IMR-90 (cell line): ENCODE results near the gene ARMC6. TPM values are rescaled to one million over a fixed set of nuclear protein-coding genes. Genes with fewer than 3 reads are reported as not detected.

ENCODE experiments used
- ATAC-seq: fragments of 200-7000 bp; cut with Tn5 transposase; 2 replicates; pipeline ENCODE4 v1.9.1; 2020; ENCODE audit warnings: low read depth, mild to moderate bottlenecking, moderate library complexity
- BruUV-seq: library from RNA; stranded (reverse); fragments of 400-500 nt; replicated peaks from 2 replicates; lab custom pipeline; 2021; lab: Mats Ljungman, UMichigan
- CTCF ChIA-PET: fragments of 300-600 bp; formaldehyde crosslinking; extraction: SDS; loops from one replicate; lab custom pipeline; 2021; ENCODE audit warnings: antibody characterized with exemption; lab: Yijun Ruan, JAX
- POLR2A ChIA-PET: fragments of 300-600 bp; sonication (Branson Sonifier 250); formaldehyde crosslinking; loops from one replicate; lab custom pipeline; 2022; ENCODE audit warnings: antibody characterized with exemption; ENCODE audit not compliant: unreplicated experiment; lab: Charles Lee
- DNase-seq: peaks from one replicate; pipeline ENCODE4 v3.0.0; 2013
- H2AFZ ChIP-seq: replicated peaks from 2 replicates; pipeline ENCODE3; 2013; ENCODE audit warnings: low read length, mild to moderate bottlenecking; ENCODE audit not compliant: poor library complexity
- H2AK5ac ChIP-seq: 2 replicates; pipeline ENCODE4 v1.6.1; 2013; ENCODE audit warnings: low read depth, low read length, inconsistent platforms
- H2AK9ac ChIP-seq: replicated peaks from 2 replicates; pipeline ENCODE3; 2013; ENCODE audit warnings: mild to moderate bottlenecking, low read depth, low read length, moderate library complexity; ENCODE audit not compliant: poor library complexity
- H2BK120ac ChIP-seq: 2 replicates; pipeline ENCODE4 v1.6.1; 2013; ENCODE audit warnings: low read depth, low read length, inconsistent platforms
- H2BK15ac ChIP-seq: 3 replicates; pipeline ENCODE4 v1.6.1; 2013; ENCODE audit warnings: low read depth, low read length, inconsistent platforms
- H2BK20ac ChIP-seq: 2 replicates; pipeline ENCODE4 v1.6.1; 2013; ENCODE audit warnings: low read depth, mild to moderate bottlenecking, inconsistent platforms, low read length, moderate library complexity
- H2BK5ac ChIP-seq: 2 replicates; pipeline ENCODE4 v1.6.1; 2013; ENCODE audit warnings: mild to moderate bottlenecking, low read depth, low read length, inconsistent platforms; ENCODE audit not compliant: poor library complexity, severe bottlenecking
- H3K14ac ChIP-seq: replicated peaks from 2 replicates; pipeline ENCODE4 v1.6.1; 2013; ENCODE audit warnings: low read depth, low read length, inconsistent platforms
- H3K18ac ChIP-seq: 2 replicates; pipeline ENCODE4 v1.6.1; 2013; ENCODE audit warnings: low read depth, low read length, control low read depth
- H3K23ac ChIP-seq: 2 replicates; pipeline ENCODE4 v1.6.1; 2013; ENCODE audit warnings: low read depth, low read length, inconsistent platforms
- H3K27ac ChIP-seq: 2 replicates; pipeline ENCODE4 v1.5.1; 2013; ENCODE audit warnings: mild to moderate bottlenecking, control low read depth, low read length; ENCODE audit not compliant: insufficient read depth
- H3K27me3 ChIP-seq: 2 replicates; pipeline ENCODE4 v1.6.1; 2013; ENCODE audit warnings: low read length; ENCODE audit not compliant: control insufficient read depth, insufficient read depth
- H3K36me3 ChIP-seq: 2 replicates; pipeline ENCODE4 v1.6.1; 2013; ENCODE audit warnings: low read length, mixed read lengths; ENCODE audit not compliant: control insufficient read depth, insufficient read depth
- H3K4ac ChIP-seq: 2 replicates; pipeline ENCODE4 v1.6.1; 2013; ENCODE audit warnings: low read depth, low read length, inconsistent platforms
- H3K4me1 ChIP-seq: 2 replicates; pipeline ENCODE4 v1.6.1; 2013; ENCODE audit warnings: low read length, mixed read lengths; ENCODE audit not compliant: control insufficient read depth, insufficient read depth
- H3K4me2 ChIP-seq: 2 replicates; pipeline ENCODE4 v1.6.1; 2013; ENCODE audit warnings: low read depth, mild to moderate bottlenecking, control low read depth, low read length, moderate library complexity
- H3K4me3 ChIP-seq: 2 replicates; pipeline ENCODE4 v1.5.1; 2013; ENCODE audit warnings: low read depth, mild to moderate bottlenecking, control low read depth, low read length, moderate library complexity; ENCODE audit not compliant: insufficient read depth
- H3K56ac ChIP-seq: 2 replicates; pipeline ENCODE4 v1.6.1; 2013; ENCODE audit warnings: low read length, inconsistent platforms; ENCODE audit not compliant: insufficient read depth; ENCODE audit errors: extremely low read depth
- H3K79me1 ChIP-seq, 2 experiments: 2 replicates each; pipeline ENCODE4 v1.6.1; 2013; ENCODE audit warnings: low read length in 2 of 2, inconsistent platforms in 1 of 2, low read depth in 1 of 2
- H3K9ac ChIP-seq: 2 replicates; pipeline ENCODE4 v1.6.1; 2013; ENCODE audit warnings: low read depth, low read length, control low read depth
- H3K9me1 ChIP-seq: 2 replicates; pipeline ENCODE4 v1.6.1; 2013; ENCODE audit warnings: low read length, inconsistent platforms; ENCODE audit not compliant: insufficient read depth
- H3K9me3 ChIP-seq: 2 replicates; pipeline ENCODE4 v1.6.1; 2013; ENCODE audit warnings: low read length; ENCODE audit not compliant: control insufficient read depth, insufficient read depth
- H4K20me1 ChIP-seq: 2 replicates; pipeline ENCODE4 v1.6.1; 2013; ENCODE audit warnings: low read length, inconsistent platforms; ENCODE audit not compliant: insufficient read depth
- H4K5ac ChIP-seq: 2 replicates; pipeline ENCODE4 v1.6.1; 2013; ENCODE audit warnings: mild to moderate bottlenecking, low read depth, low read length, control low read depth
- H4K8ac ChIP-seq, 2 experiments: 2 replicates each; pipeline ENCODE4 v1.6.1; 2013; ENCODE audit warnings: low read depth in 2 of 2, low read length in 2 of 2, control low read depth in 1 of 2, inconsistent platforms in 1 of 2
- H4K91ac ChIP-seq: 2 replicates; pipeline ENCODE4 v1.6.1; 2013; ENCODE audit warnings: low read depth, low read length, inconsistent platforms; ENCODE audit not compliant: insufficient read depth
- BHLHE40 ChIP-seq: fragments of 150-350 bp; IDR thresholded peaks from 2 replicates; pipeline ENCODE4 v1.6.1; 2016; ENCODE audit warnings: mild to moderate bottlenecking, low read depth, low read length
- CEBPB ChIP-seq: IDR thresholded peaks from 2 replicates; pipeline ENCODE4 v1.6.1; 2012; ENCODE audit warnings: low read depth, low read length, improper control_type of control experiment
- CHD1 ChIP-seq: IDR thresholded peaks from 2 replicates; pipeline ENCODE4 v1.6.1; 2012; ENCODE audit warnings: low read depth, low read length, improper control_type of control experiment
- CTCF ChIP-seq: conservative IDR thresholded peaks from 2 replicates; pipeline ENCODE4 v1.5.1; 2012; ENCODE audit warnings: mild to moderate bottlenecking, low read depth, low read length, improper control_type of control experiment
- ELK1 ChIP-seq: fragments of 150-350 bp; IDR thresholded peaks from 2 replicates; pipeline ENCODE4 v1.6.1; 2016; ENCODE audit warnings: low read depth, mild to moderate bottlenecking, low read length, moderate library complexity, borderline replicate concordance
- FOS ChIP-seq: fragments of 150-350 bp; IDR thresholded peaks from 2 replicates; pipeline ENCODE4 v1.6.1; 2016; ENCODE audit warnings: low read depth, low read length
- MAFK ChIP-seq: IDR thresholded peaks from 2 replicates; pipeline ENCODE4 v1.6.1; 2012; ENCODE audit warnings: low read depth, low read length, improper control_type of control experiment
- MAZ ChIP-seq: IDR thresholded peaks from 2 replicates; pipeline ENCODE4 v1.6.1; 2012; ENCODE audit warnings: low read depth, mild to moderate bottlenecking, low read length, improper control_type of control experiment, moderate library complexity, borderline replicate concordance
- MXI1 ChIP-seq: IDR thresholded peaks from 2 replicates; pipeline ENCODE4 v1.6.1; 2012; ENCODE audit warnings: low read depth, mild to moderate bottlenecking, low read length, moderate library complexity, borderline replicate concordance
- NFE2L2 ChIP-seq: fragments of 150-350 bp; IDR thresholded peaks from 2 replicates; pipeline ENCODE4 v1.6.1; 2016; ENCODE audit warnings: low read depth, mild to moderate bottlenecking, low read length
- POLR2A ChIP-seq: IDR thresholded peaks from 2 replicates; pipeline ENCODE4 v1.6.1; 2012; ENCODE audit warnings: mild to moderate bottlenecking, low read depth, low read length
- RAD21 ChIP-seq: IDR thresholded peaks from 2 replicates; pipeline ENCODE4 v1.6.1; 2012; ENCODE audit warnings: low read length, improper control_type of control experiment
- RCOR1 ChIP-seq: IDR thresholded peaks from 2 replicates; pipeline ENCODE4 v1.6.1; 2012; ENCODE audit warnings: mild to moderate bottlenecking, low read length, improper control_type of control experiment; ENCODE audit not compliant: insufficient replicate concordance
- RFX5 ChIP-seq: IDR thresholded peaks from 2 replicates; pipeline ENCODE4 v1.8.0; 2012; ENCODE audit warnings: low read depth, mild to moderate bottlenecking, low read length, moderate library complexity
- SMC3 ChIP-seq: fragments of 150-350 bp; IDR thresholded peaks from 2 replicates; pipeline ENCODE4 v1.6.1; 2016; ENCODE audit warnings: low read depth, mild to moderate bottlenecking, antibody characterized with exemption, low read length, moderate library complexity
- USF2 ChIP-seq: fragments of 150-350 bp; IDR thresholded peaks from 2 replicates; pipeline ENCODE4 v1.6.1; 2017; ENCODE audit warnings: mild to moderate bottlenecking, antibody characterized with exemption, low read length, low read depth
- WGBS, 2 experiments: methylation state at CpG; one replicate each; pipeline versions ENCODE4 v1.1.5 to v1.1.7; 2013; ENCODE audit warnings: missing lambda C conversion rate in 2 of 2; ENCODE audit not compliant: insufficient read length in 1 of 2; ENCODE audit errors: extremely low coverage in 2 of 2; 5-methylcytosine and 5-hydroxymethylcytosine counted together
- dilution Hi-C: fragments of 300-500 bp; cut with HindIII; formaldehyde crosslinking; loops from one replicate; pipeline ENCODE4 v1.14.3; 2018; ENCODE audit warnings: low sequenced_read_pairs; ENCODE audit not compliant: unreplicated experiment
- in situ Hi-C: fragments of 300-500 bp; cut with MboI; formaldehyde crosslinking; loops from 3 replicates; pipeline ENCODE4 v1.14.3; 2019; ENCODE audit warnings: low sequenced_read_pairs, inconsistent platforms, mixed read lengths
- intact Hi-C: fragments of 100-400 bp; cut with micrococcal nuclease; formaldehyde crosslinking; loops from 2 replicates; pipeline ENCODE4 v1.10.0; 2022
- polyA plus RNA-seq, 3 experiments: library from polyadenylated mRNA; depleted of rRNA; stranded (reverse); fragments of >200 nt; gene quantifications; 2 replicates each; pipeline ENCODE4 v1.2.3, GENCODE V29; 2012; ENCODE audit warnings: low replicate concordance in 1 of 3
- total RNA-seq: library from RNA; depleted of rRNA; stranded (reverse); fragments of >200 nt; gene quantifications from 2 replicates; pipeline ENCODE4 v1.2.3, GENCODE V29; 2012

The ARMC6 gene
- total and polyA plus RNA-seq, 2 of the 4 experiments (the other 2 are of a cell fraction): 41.5 to 52.7 TPM

GRCh38 chr19:19057720-19058119 lies 24.3 kb downstream of the ARMC6 start:
- POLR2A ChIA-PET: no interaction called here
- in situ Hi-C loops: no loop called here
- no peak overlapping the region for H4K5ac ChIP-seq

More at GRCh38 chr19:19057720-19058119, 24.3 kb downstream of the ARMC6 start:
- Histone ChIP-seq H3K56ac (no peak overlapping the region), H3K9me1 (peaks cover 9% of the 10 kb centered on the region), H2BK5ac (no peak overlapping the region), H4K91ac (no peak overlapping the region), H2BK15ac (no peak overlapping the region), H2AK9ac (no peak overlapping the region), H3K36me3 (peaks cover 44% of the 10 kb centered on the region), H3K23ac (no peak overlapping the region), H3K4me2 (no peak overlapping the region), H3K27ac (no peak overlapping the region), H3K4me3 (no peak overlapping the region), H3K18ac (no peak overlapping the region), H3K9me3 (no peaks in the 10 kb centered on the region), H2AK5ac (no peak overlapping the region), H3K4ac (no peak overlapping the region), H2AFZ (no peak overlapping the region), H3K27me3 (no peaks in the 10 kb centered on the region), H3K9ac (no peak overlapping the region), H3K14ac (no peak overlapping the region), H4K20me1 (0 out of 2 replicates have a peak, but pooled peaks cover 6% of the 10 kb centered on the region), H3K4me1 (peaks cover 4% of the 10 kb centered on the region), H2BK120ac (no peak overlapping the region), H4K8ac (no peak overlapping the region), H3K79me1 (peaks cover 0 to 5% of the 10 kb centered on the region in 2 experiments; a peak in 1 of 4 replicates), H2BK20ac (no peak overlapping the region)
- dilution Hi-C loops (no loop called here), intact Hi-C loops (no loop called here)
- WGBS, 2 experiments: 94% methylated on average over 3 of the region's 7 CpGs; no CpG with 5 or more reads in 1 of the 2 experiments
- DNase-seq (no peak), ATAC-seq (no peak)
- CTCF ChIA-PET: no interaction called here
- TF ChIP-seq USF2 (no peak), NFE2L2 (no peak), SMC3 (no peak), RAD21 (no peak), MAZ (no peak), RFX5 (no peak), CHD1 (no peak), POLR2A (no peak), ELK1 (no peak), FOS (no peak), CTCF (no peak), MXI1 (no peak), BHLHE40 (no peak), RCOR1 (no peak), CEBPB (no peak), MAFK (no peak)
- BruUV-seq: no TSS peak
